GM21786 (cell line): Measurements from ENCODE around the gene ZNF189.
A peak's percentile ranks its signal among the peaks of the same experiment; 100 is the strongest.
"Not testable (repeated sequence)": the region's sequence is repeated elsewhere in the genome, so short reads cannot be mapped to it uniquely, and the experiment has no call there.

Source experiments
- ATAC-seq: cut with Tn5 transposase; IDR thresholded peaks from one replicate; pipeline ENCODE4 v1.9.1; 2021; ENCODE audit not compliant: unreplicated experiment

ZNF189 gene

GRCh38 chr9:101376111-101376848 lies 22.4 kb upstream of the ZNF189 start:
- no peak for ATAC-seq

DNA sequence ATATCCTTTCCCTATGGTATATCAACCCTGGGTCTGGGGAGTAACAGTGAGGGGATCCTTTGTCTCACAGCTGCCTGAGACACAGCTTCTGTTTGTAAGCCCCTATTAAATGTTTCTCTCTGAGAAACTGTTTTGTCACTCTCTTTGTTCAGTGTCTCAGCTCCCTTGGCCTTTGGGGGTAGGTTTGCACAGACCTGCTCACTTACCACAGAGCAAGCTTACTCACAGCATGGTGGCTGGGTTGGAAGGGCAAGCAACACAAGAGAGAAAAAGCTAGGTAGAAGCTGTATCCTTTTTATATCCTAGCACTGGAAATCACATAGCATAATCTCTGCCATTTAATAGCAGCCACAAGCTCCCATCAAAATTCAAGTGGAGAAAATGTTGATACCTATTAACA lies 18.4 kb upstream of the ZNF189 start:
- ATAC-seq: no peak

GRCh38 chr9:101381118-101381517 lies 17.5 kb upstream of the ZNF189 start:
- no peak for ATAC-seq

DNA sequence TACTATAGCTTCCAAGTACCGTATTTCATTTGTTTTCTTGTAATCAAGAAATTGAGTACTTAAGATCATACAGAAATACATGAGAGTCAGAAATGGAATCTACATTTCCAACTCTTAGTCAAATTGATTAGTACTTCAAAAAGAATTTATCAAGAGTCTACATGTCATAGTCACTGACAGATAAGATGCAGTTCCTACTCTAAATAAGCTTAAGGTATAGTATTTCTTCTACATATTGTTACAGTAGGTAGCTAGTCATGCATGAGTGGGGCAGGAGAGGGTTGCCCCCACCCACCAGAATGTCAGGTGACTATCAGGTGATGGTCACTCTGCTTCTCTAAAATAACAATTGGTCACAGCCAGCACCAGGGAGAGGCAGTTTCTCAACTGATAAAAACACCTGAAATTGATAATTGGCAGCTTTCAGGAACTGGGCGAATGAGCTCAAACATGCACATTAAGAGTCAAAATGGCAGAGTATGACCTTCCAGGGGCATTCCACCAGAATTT lies 16.8 kb upstream of the ZNF189 start:
- ATAC-seq: no peak

DNA sequence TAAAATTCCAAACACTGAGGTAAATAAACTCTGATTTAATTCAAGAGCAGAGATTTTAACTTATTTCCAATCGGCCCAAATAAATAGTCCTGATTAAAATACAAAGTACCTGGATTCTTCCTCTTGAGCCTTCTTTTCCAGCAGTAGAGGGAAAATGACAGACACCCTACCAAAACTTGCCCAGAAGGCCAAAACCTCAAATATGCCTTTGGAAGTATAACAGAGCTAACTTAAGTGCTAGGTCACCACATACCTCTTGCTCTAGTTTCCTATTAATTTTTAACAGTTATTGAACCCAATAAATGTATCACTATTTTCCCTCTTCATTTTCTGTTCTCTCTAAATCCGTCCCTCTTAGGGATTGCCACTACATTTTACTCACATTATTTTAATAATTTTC lies 15.3 kb upstream of the ZNF189 start:
- ATAC-seq: no peak

- ATAC-seq: not testable (repeated sequence)
These were observed 13.6 kb upstream of the ZNF189 start, which contains the start of gene BAAT for GRCh38 chr9:101384873-101385536. Gene BAAT, minus strand, starts transcription at chr9:101385006. Its CDS starts 13,602 bp downstream, at chr9:101371404.

GRCh38 chr9:101387871-101388506 lies 10.7 kb upstream of the ZNF189 start:
- no peak for ATAC-seq

- ATAC-seq: no peak
These were observed 10.1 kb upstream of the ZNF189 start for GRCh38 chr9:101388507-101388993.

DNA sequence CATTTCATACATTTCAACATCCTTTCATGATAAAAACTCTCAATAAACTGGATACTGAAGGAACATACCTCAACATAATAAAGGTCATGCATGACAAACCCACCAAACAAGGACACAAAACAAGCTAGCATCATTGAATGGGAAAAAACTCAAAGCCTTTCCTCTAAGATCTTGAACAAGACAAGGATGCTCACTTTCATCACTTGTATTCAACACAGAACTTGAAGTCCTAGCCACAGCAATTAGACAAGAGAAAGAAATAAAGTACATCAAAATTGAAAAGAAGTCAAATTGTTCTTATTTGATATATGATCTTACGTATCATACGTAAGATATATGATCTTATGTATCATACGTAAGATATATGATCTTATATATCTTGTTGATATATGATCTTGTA lies 5.5 kb upstream of the ZNF189 start:
- ATAC-seq: no peak

GRCh38 chr9:101394687-101395086 lies 4.0 kb upstream of the ZNF189 start:
- no peak for ATAC-seq

DNA sequence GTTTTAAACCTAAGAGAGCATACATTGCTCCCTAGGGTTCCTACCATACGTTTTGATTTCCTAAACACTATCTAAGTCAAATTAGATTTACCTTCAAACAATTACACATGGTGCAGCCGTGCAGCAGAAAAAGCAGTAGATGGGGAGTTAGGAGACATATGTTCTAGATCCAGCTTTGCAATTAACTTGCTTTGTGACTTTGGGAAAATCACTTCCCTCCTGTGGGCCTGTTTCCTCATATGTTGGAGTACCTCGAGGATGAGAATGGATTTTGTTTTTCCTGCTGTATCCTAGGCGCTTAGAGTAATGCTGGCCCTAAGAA lies 944 bp upstream of the ZNF189 start:
- no peak for ATAC-seq

DNA sequence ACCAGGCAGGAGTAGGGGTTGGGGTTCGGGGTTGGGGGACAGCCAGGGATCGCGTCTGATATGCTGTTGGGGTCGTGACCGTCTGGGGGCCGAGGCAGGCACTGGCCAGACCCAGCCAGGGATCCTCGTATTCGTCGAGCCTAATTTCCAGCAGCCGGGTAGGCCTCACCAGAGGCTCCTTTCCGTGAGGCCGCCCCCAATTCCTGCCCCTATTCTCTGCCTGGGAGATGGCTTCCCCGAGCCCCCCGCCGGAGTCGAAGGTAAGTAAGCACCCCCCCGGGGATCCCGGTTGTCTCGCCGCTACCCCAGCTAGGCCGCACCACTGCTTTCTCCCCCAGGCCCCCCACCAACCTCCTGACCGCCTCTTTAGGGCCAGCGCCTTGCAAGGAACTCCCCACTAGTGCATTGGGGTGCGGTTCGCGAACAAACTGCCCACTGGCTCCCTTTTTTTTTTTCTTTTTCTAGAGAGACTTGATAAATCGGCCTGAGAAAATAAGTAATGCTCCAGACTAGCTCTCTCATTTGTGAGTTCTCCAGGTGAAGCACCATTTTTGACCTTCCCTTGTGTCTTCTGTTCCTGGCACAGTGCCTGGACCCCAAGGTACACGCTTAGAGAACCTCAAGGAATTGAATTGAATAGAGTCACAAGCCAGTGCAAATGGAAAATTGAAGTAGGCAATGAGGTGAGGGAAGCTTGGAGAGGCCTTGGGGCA lies 435 bp downstream of the ZNF189 start:
- peak; percentile 4 for ATAC-seq

- no peak for ATAC-seq
These were observed 956 bp downstream of the ZNF189 start for GRCh38 chr9:101399643-101399970.

- ATAC-seq: no peak
These were observed 1.5 kb downstream of the ZNF189 start for GRCh38 chr9:101400120-101400519.

GRCh38 chr9:101403516-101404285 lies 5.0 kb downstream of the ZNF189 start:
- ATAC-seq: no peak

DNA sequence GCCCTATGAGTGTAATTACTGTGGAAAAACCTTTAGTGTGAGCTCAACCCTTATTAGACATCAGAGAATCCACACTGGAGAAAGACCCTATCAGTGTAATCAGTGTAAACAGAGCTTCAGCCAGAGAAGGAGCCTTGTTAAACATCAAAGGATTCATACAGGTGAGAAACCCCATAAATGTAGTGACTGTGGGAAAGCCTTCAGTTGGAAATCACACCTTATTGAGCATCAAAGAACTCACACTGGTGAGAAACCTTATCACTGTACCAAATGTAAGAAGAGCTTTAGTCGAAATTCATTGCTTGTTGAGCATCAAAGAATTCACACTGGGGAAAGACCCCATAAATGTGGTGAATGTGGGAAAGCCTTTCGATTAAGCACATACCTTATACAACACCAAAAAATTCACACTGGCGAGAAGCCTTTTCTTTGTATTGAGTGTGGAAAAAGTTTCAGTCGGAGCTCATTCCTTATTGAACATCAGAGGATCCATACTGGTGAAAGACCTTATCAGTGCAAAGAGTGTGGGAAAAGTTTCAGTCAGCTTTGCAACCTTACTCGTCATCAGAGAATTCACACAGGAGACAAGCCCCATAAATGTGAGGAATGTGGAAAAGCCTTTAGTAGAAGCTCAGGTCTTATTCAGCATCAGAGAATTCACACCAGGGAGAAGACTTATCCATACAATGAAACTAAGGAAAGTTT lies 9.9 kb downstream of the ZNF189 start:
- ATAC-seq: no peak

DNA sequence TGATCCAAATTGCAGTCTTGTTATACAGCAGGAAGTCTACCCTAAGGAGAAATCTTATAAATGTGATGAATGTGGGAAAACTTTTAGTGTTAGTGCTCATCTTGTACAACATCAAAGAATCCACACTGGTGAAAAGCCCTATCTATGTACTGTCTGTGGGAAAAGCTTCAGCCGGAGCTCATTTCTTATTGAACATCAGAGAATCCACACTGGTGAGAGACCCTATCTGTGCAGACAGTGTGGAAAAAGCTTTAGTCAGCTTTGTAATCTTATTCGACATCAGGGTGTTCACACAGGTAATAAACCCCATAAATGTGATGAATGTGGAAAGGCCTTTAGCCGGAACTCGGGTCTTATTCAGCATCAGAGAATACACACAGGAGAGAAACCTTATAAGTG lies 10.4 kb downstream of the ZNF189 start:
- no peak for ATAC-seq

- ATAC-seq: no peak
These were observed 16.2 kb downstream of the ZNF189 start for GRCh38 chr9:101414839-101415238.

- no peak for ATAC-seq
These were observed 16.9 kb downstream of the ZNF189 start for GRCh38 chr9:101415578-101415977.

DNA sequence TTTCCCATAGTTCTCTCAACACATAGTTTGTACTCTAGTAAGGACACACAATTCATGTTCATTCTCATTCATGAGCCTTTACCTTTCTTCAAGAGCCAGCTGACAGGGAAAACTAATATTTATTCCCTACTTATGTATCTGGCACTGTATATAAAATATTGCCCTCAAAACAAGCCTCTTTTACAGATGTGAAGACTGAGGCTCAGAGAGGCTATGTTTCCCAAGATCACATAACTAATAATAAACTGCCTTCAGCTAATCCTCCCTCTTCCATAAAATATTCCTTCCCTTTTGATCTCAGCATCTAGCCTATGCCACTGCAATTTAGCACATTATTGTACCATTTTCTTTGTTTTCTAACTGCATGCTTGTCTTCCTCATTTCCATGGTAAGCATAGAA lies 18.7 kb downstream of the ZNF189 start:
- ATAC-seq: no peak
